Colonic mucosa (tissue), 4 donors: ENCODE data around the gene MAPK8IP1. TPM values are rescaled to one million over a fixed set of nuclear protein-coding genes. Genes with fewer than 3 reads are reported as not detected.
"Not testable (repeated sequence)": the region's sequence is repeated elsewhere in the genome, so short reads cannot be mapped to it uniquely, and the experiment has no call there.

ENCODE experiments used
- DNase-seq: peaks from one replicate; pipeline ENCODE4 v3.0.0-alpha.2; 2020
- H3K27ac ChIP-seq: fragments of 200-600 bp; one replicate; pipeline ENCODE4 v1.8.0; 2021
- H3K27me3 ChIP-seq: fragments of 200-600 bp; one replicate; pipeline ENCODE4 v1.8.0; 2021
- H3K36me3 ChIP-seq: fragments of 200-600 bp; one replicate; pipeline ENCODE4 v1.8.0; 2021
- H3K4me1 ChIP-seq: fragments of 200-600 bp; one replicate; pipeline ENCODE4 v1.8.0; 2021; ENCODE audit warnings: mild to moderate bottlenecking
- H3K4me3 ChIP-seq: fragments of 200-600 bp; one replicate; pipeline ENCODE4 v1.8.0; 2021
- H3K9ac ChIP-seq, 2 donors: one replicate each; pipeline ENCODE4 v1.7.0; 2013; ENCODE audit warnings: control low read depth in 2 of 2, low read depth in 2 of 2, low read length in 2 of 2
- H3K9me3 ChIP-seq: fragments of 200-600 bp; one replicate; pipeline ENCODE4 v1.8.0; 2021
- CTCF ChIP-seq: fragments of 200-600 bp; IDR thresholded peaks from one replicate; pipeline ENCODE4 v1.8.0; 2022; ENCODE audit warnings: antibody characterized with exemption, mild to moderate bottlenecking
- intact Hi-C: fragments of 100-400 bp; cut with DNase I; formaldehyde crosslinking; loops from one replicate; pipeline ENCODE4 v1.14.1; 2022
- total RNA-seq, 2 donors: library from RNA; stranded (reverse); fragmentation: NEBNext Ultra II Directional in 1 of 2; extraction: Animal tissue kit (Norgen Biotek cat#: 25700) in 1 of 2; gene quantifications; one replicate each; pipeline ENCODE4 v1.2.1, GENCODE V29; 2021
- donor health status: healthy.
- donor health status: DM: no; HTN: no; CAD: no.
- donor health status: DM: no; HTN: no; CAD: no.

Gene MAPK8IP1
- total RNA-seq, 2 donors from 2014 or later = 2.4 to 3.6 TPM

GRCh38 chr11:45899086-45899447 lies 13.6 kb downstream of the MAPK8IP1 start:
- peak overlapping the region; percentile 45 for H3K4me3 ChIP-seq

GRCh38 chr11:45899448-45900174 lies 14.2 kb downstream of the MAPK8IP1 start:
- peaks cover 8% of the 10 kb centered on the region for H3K4me1 ChIP-seq
- no peaks in the 10 kb centered on the region for H3K9me3 ChIP-seq
- no peak overlapping the region for H3K27ac ChIP-seq
- peak; percentile 69 for DNase-seq
- TF ChIP-seq CTCF = no peak
- peaks cover 7% of the 10 kb centered on the region for H3K27me3 ChIP-seq
- intact Hi-C loops = no loop called here
- H3K4me3 ChIP-seq = peak overlapping the region; percentile 45
- H3K9ac ChIP-seq = no peak overlapping the region
- no peaks in the 10 kb centered on the region for H3K36me3 ChIP-seq

More at GRCh38 chr11:45899086-45899447, 13.6 kb downstream of the MAPK8IP1 start:
- no peak for TF ChIP-seq CTCF
- no peak for DNase-seq
- Histone ChIP-seq H3K9me3 (no peaks in the 10 kb centered on the region), H3K36me3 (no peaks in the 10 kb centered on the region), H3K27me3 (peaks cover 7% of the 10 kb centered on the region), H3K9ac (no peak overlapping the region), H3K4me1 (peaks cover 8% of the 10 kb centered on the region), H3K27ac (no peak overlapping the region)
- intact Hi-C loops = no loop called here

GRCh38 chr11:45900175-45900800 lies 14.8 kb downstream of the MAPK8IP1 start:
- H3K36me3 ChIP-seq, H3K9me3 ChIP-seq, H3K4me1 ChIP-seq, H3K27me3 ChIP-seq, intact Hi-C loops, DNase-seq, H3K27ac ChIP-seq: not testable (repeated sequence)
- peak overlapping the region; percentile 45 for H3K4me3 ChIP-seq
- H3K9ac ChIP-seq = peak overlapping the region; percentile 26 to 60

GRCh38 chr11:45900916-45901617 lies 15.6 kb downstream of the MAPK8IP1 start:
- intact Hi-C loops = no loop called here

GRCh38 chr11:45901626-45902025 lies 16.2 kb downstream of the MAPK8IP1 start:
- Histone ChIP-seq H3K27me3 (peaks cover 7% of the 10 kb centered on the region), H3K36me3 (no peaks in the 10 kb centered on the region), H3K27ac (no peak overlapping the region), H3K4me3 (no peak overlapping the region), H3K9ac (no peak overlapping the region), H3K9me3 (no peaks in the 10 kb centered on the region), H3K4me1 (peaks cover 8% of the 10 kb centered on the region)
- no peak for TF ChIP-seq CTCF
- no peak for DNase-seq
- intact Hi-C loops = no loop called here

More at GRCh38 chr11:45900916-45901617, 15.6 kb downstream of the MAPK8IP1 start:
- Histone ChIP-seq H3K4me1 (peaks cover 8% of the 10 kb centered on the region), H3K27me3 (peaks cover 7% of the 10 kb centered on the region), H3K27ac (no peak overlapping the region), H3K9me3 (no peaks in the 10 kb centered on the region), H3K36me3 (no peaks in the 10 kb centered on the region), H3K4me3 (no peak overlapping the region), H3K9ac (peak overlapping the region; percentile 26 to 60)
- no peak for DNase-seq
- no peak for TF ChIP-seq CTCF
